ENCODE measurements around the gene ERC1. TPM values are rescaled to one million over a fixed set of nuclear protein-coding genes. Genes with fewer than 3 reads are reported as not detected.

Gene ERC1
- total and polyA plus RNA-seq, 2 donors (not counting 1 experiment from before 2014, with no cell fraction given) = 19.7 to 34.5 TPM

- H3K36me3 ChIP-seq (ENCODE audit: control insufficient read depth, insufficient read depth, low read length) = peaks cover 2% of the 10 kb centered on the region
- peaks cover 2% of the 10 kb centered on the region for H3K4me1 ChIP-seq (ENCODE audit: control insufficient read depth, extremely low read depth, insufficient read depth, low read length)
- no peak for DNase-seq (ENCODE audit: low read depth in 2 of 2)
- no peak overlapping the region for H3K4me2 ChIP-seq (ENCODE audit: extremely low read depth, insufficient read depth, low read length)
- H3K9me3 ChIP-seq (ENCODE audit: control insufficient read depth, insufficient read depth, low read depth, low read length) = no peaks in the 10 kb centered on the region
- no peak overlapping the region for H2AFZ ChIP-seq (ENCODE audit: low read length)
- H3K27ac ChIP-seq (ENCODE audit: insufficient read depth, low read length) = no peak overlapping the region
- no peaks in the 10 kb centered on the region for H3K79me2 ChIP-seq (ENCODE audit: control insufficient read depth, insufficient read depth, low read length)
- no peak for TF ChIP-seq CTCF (conservative IDR thresholded peaks at IDR 0.05 in 1 of 2, IDR thresholded peaks at IDR 0.05 in 1 of 2; ENCODE audit: low read depth in 1 of 2, low read length in 2 of 2)
- TF ChIP-seq EZH2 (IDR thresholded peaks at IDR 0.05; ENCODE audit: low read length, missing control alignments) = no peak
- no peak overlapping the region for H3K4me3 ChIP-seq (replicated peaks in 1 of 4; ENCODE audit: control extremely low read depth in 1 of 4, insufficient read depth in 1 of 4, low read depth in 3 of 4, low read length in 4 of 4)
- no peaks in the 10 kb centered on the region for H4K20me1 ChIP-seq (ENCODE audit: control insufficient read depth, extremely low read depth, insufficient read depth, low read length)
- no peak overlapping the region for H3K9ac ChIP-seq (ENCODE audit: insufficient read depth, low read length)
- H3K27me3 ChIP-seq (ENCODE audit: control insufficient read depth, insufficient read depth, low read length) = no peaks in the 10 kb centered on the region
Observed at GRCh38 chr12:1185460-1186182, 194.6 kb downstream of the ERC1 start.

GRCh38 chr12:1186298-1186697, 195.3 kb downstream of the ERC1 start:
- Histone ChIP-seq H3K4me3 (replicated peaks in 1 of 4; ENCODE audit: control extremely low read depth in 1 of 4, insufficient read depth in 1 of 4, low read depth in 3 of 4, low read length in 4 of 4) (no peak overlapping the region), H4K20me1 (ENCODE audit: control insufficient read depth, extremely low read depth, insufficient read depth, low read length) (no peaks in the 10 kb centered on the region), H3K9ac (ENCODE audit: insufficient read depth, low read length) (no peak overlapping the region), H3K4me2 (ENCODE audit: extremely low read depth, insufficient read depth, low read length) (no peak overlapping the region), H3K27ac (ENCODE audit: insufficient read depth, low read length) (no peak overlapping the region), H3K4me1 (ENCODE audit: control insufficient read depth, extremely low read depth, insufficient read depth, low read length) (peaks cover under 1% of the 10 kb centered on the region), H3K9me3 (ENCODE audit: control insufficient read depth, insufficient read depth, low read depth, low read length) (no peaks in the 10 kb centered on the region), H3K79me2 (ENCODE audit: control insufficient read depth, insufficient read depth, low read length) (no peaks in the 10 kb centered on the region), H3K36me3 (ENCODE audit: control insufficient read depth, insufficient read depth, low read length) (peaks cover 2% of the 10 kb centered on the region), H2AFZ (ENCODE audit: low read length) (no peak overlapping the region), H3K27me3 (ENCODE audit: control insufficient read depth, insufficient read depth, low read length) (no peaks in the 10 kb centered on the region)
- TF ChIP-seq EZH2 (IDR thresholded peaks at IDR 0.05; ENCODE audit: low read length, missing control alignments) (no peak), CTCF (conservative IDR thresholded peaks at IDR 0.05 in 1 of 2, IDR thresholded peaks at IDR 0.05 in 1 of 2; ENCODE audit: low read depth in 1 of 2, low read length in 2 of 2) (no peak)
- DNase-seq (ENCODE audit: low read depth in 2 of 2) = no peak

- no peaks in the 10 kb centered on the region for H3K9me3 ChIP-seq (ENCODE audit: control insufficient read depth, insufficient read depth, low read depth, low read length)
- H3K4me1 ChIP-seq (ENCODE audit: control insufficient read depth, extremely low read depth, insufficient read depth, low read length) = no peaks in the 10 kb centered on the region
- no peak for DNase-seq (ENCODE audit: low read depth in 2 of 2)
- H3K4me2 ChIP-seq (ENCODE audit: extremely low read depth, insufficient read depth, low read length) = no peak overlapping the region
- H3K27ac ChIP-seq (ENCODE audit: insufficient read depth, low read length) = no peak overlapping the region
- H3K9ac ChIP-seq (ENCODE audit: insufficient read depth, low read length) = no peak overlapping the region
- no peak overlapping the region for H2AFZ ChIP-seq (ENCODE audit: low read length)
- TF ChIP-seq EZH2 (IDR thresholded peaks at IDR 0.05; ENCODE audit: low read length, missing control alignments) (no peak), CTCF (conservative IDR thresholded peaks at IDR 0.05 in 1 of 2, IDR thresholded peaks at IDR 0.05 in 1 of 2; ENCODE audit: low read depth in 1 of 2, low read length in 2 of 2) (no peak)
- H3K36me3 ChIP-seq (ENCODE audit: control insufficient read depth, insufficient read depth, low read length) = peaks cover 2% of the 10 kb centered on the region
- H4K20me1 ChIP-seq (ENCODE audit: control insufficient read depth, extremely low read depth, insufficient read depth, low read length) = no peaks in the 10 kb centered on the region
- H3K4me3 ChIP-seq (replicated peaks in 1 of 4; ENCODE audit: control extremely low read depth in 1 of 4, insufficient read depth in 1 of 4, low read depth in 3 of 4, low read length in 4 of 4) = no peak overlapping the region
- no peaks in the 10 kb centered on the region for H3K27me3 ChIP-seq (ENCODE audit: control insufficient read depth, insufficient read depth, low read length)
- H3K79me2 ChIP-seq (ENCODE audit: control insufficient read depth, insufficient read depth, low read length) = no peaks in the 10 kb centered on the region
Observed at GRCh38 chr12:1188016-1188415, 197.0 kb downstream of the ERC1 start.
